Endothelial cell of umbilical vein (primary cell): Measurements from ENCODE around the gene CEP63.

Source experiments
- CTCF ChIP-seq, 2 donors: IDR thresholded peaks; 1 replicate in 1 of 2; 2 replicates in 1 of 2; pipeline ENCODE4 v1.5.1; 2011; ENCODE audit warnings: low read length in 2 of 2, mild to moderate bottlenecking in 2 of 2, moderate library complexity in 2 of 2, control low read depth in 1 of 2, inconsistent platforms in 1 of 2, low read depth in 1 of 2; ENCODE audit not compliant: insufficient read depth in 1 of 2; ENCODE audit errors: extremely low read depth in 1 of 2
- EZH2 ChIP-seq: IDR thresholded peaks from 2 replicates; pipeline ENCODE4 v1.6.1; 2012; ENCODE audit warnings: borderline replicate concordance, low read depth, mild to moderate bottlenecking, moderate library complexity, low read length, inconsistent platforms; ENCODE audit not compliant: severe bottlenecking
- MAX ChIP-seq: IDR thresholded peaks from 2 replicates; pipeline ENCODE4 v1.6.1; 2011; ENCODE audit not compliant: insufficient read depth, insufficient read length
- POLR2A ChIP-seq: IDR thresholded peaks from 2 replicates; pipeline ENCODE4 v1.6.1; 2012; ENCODE audit warnings: low read depth, mild to moderate bottlenecking, control low read depth, low read length
- POLR2AphosphoS5 ChIP-seq: IDR thresholded peaks from 2 replicates; pipeline ENCODE4 v1.6.1; 2012; ENCODE audit warnings: low read depth, mild to moderate bottlenecking, control low read depth, low read length, moderate library complexity; ENCODE audit not compliant: insufficient read depth

GRCh38 chr3:134449277-134449676 lies 36.6 kb upstream of the CEP63 start:
- TF ChIP-seq CTCF (IDR thresholded peaks at IDR 0.05; ENCODE audit: extremely low read depth in 1 of 2, insufficient read depth in 1 of 2, low read depth in 1 of 2, low read length in 2 of 2) (peak; percentile 32 to 45), MAX (no peak), POLR2A (no peak), POLR2AphosphoS5 (no peak), EZH2 (no peak)
